A549 (cell line): ENCODE results near the gene COMT.

ENCODE experiments used
- CHD2 ChIP-seq: fragments of 150-350 bp; IDR thresholded peaks from 2 replicates; pipeline ENCODE4 v1.6.1; 2014; ENCODE audit warnings: low read length; ENCODE audit not compliant: partially characterized antibody
- CTCF ChIP-seq: fragments of >200 bp; sonication (Bioruptor Twin); formaldehyde crosslinking; IDR thresholded peaks from 3 replicates; pipeline ENCODE4 v1.5.1; 2016
- EP300 ChIP-seq, 2 experiments: fragments of >200 bp; sonication (Bioruptor Twin); formaldehyde crosslinking; IDR thresholded peaks; 2 replicates in 1 of 2; 3 replicates in 1 of 2; pipeline ENCODE4 v1.6.1; 2016 to 2017
- ESRRA ChIP-seq: fragments of 150-350 bp; IDR thresholded peaks from 2 replicates; pipeline ENCODE4 v1.6.1; 2014; ENCODE audit warnings: mild to moderate bottlenecking, low read length, borderline replicate concordance
- HDAC2 ChIP-seq: fragments of 200-600 bp; sonication (generic); IDR thresholded peaks from 2 replicates; pipeline ENCODE4 v1.6.1; 2016
- HOXB5 ChIP-seq: fragments of 250-450 bp; sonication (Bioruptor Pico); IDR thresholded peaks from 2 replicates; pipeline ENCODE4 v1.5.0; 2020; ENCODE audit warnings: mild to moderate bottlenecking, moderate library complexity
- KDM1A ChIP-seq: fragments of 200-600 bp; sonication (generic); IDR thresholded peaks from 2 replicates; pipeline ENCODE4 v1.6.1; 2016; ENCODE audit warnings: low read depth, mild to moderate bottlenecking
- MAZ ChIP-seq: fragments of 150-350 bp; IDR thresholded peaks from 2 replicates; pipeline ENCODE4 v1.6.1; 2014; ENCODE audit warnings: antibody characterized with exemption, low read depth, low read length, borderline replicate concordance
- MYC ChIP-seq: IDR thresholded peaks from 2 replicates; pipeline ENCODE4 v1.6.1; 2012; ENCODE audit warnings: mild to moderate bottlenecking, inconsistent platforms, low read length, improper control_type of control experiment, borderline replicate concordance
- PBX3 ChIP-seq: IDR thresholded peaks from 2 replicates; pipeline ENCODE4 v1.6.1; 2012
- POLR2A ChIP-seq: IDR thresholded peaks from 2 replicates; pipeline ENCODE4 v1.6.1; 2012; ENCODE audit warnings: mild to moderate bottlenecking, low read length
- SMC3 ChIP-seq: fragments of >200 bp; sonication (Bioruptor Twin); formaldehyde crosslinking; IDR thresholded peaks from 3 replicates; pipeline ENCODE4 v1.6.1; 2018; ENCODE audit warnings: inconsistent platforms
- TFCP2L1 ChIP-seq: fragments of 250-450 bp; sonication (Bioruptor Pico); IDR thresholded peaks from 2 replicates; pipeline ENCODE4 v1.5.0; 2021; ENCODE audit warnings: mild to moderate bottlenecking
- ZFP36 ChIP-seq: fragments of 450-650 bp; IDR thresholded peaks from 2 replicates; pipeline ENCODE4 v1.6.1; 2014; ENCODE audit warnings: borderline replicate concordance; ENCODE audit not compliant: partially characterized antibody

GRCh38 chr22:19940536-19941364 is 822 bp upstream of the COMT start:
- TF ChIP-seq POLR2A: no peak
- no peak for TF ChIP-seq MAZ
- no peak for TF ChIP-seq HDAC2
- no peak for TF ChIP-seq PBX3
- TF ChIP-seq CTCF: no peak
- TF ChIP-seq MYC: no peak
- TF ChIP-seq ZFP36: no peak
- no peak for TF ChIP-seq ESRRA
- TF ChIP-seq CHD2: no peak
- TF ChIP-seq TFCP2L1 (CRISPR knock-in tag): no peak
- no peak for TF ChIP-seq SMC3
- no peak for TF ChIP-seq EP300 (IDR thresholded peaks at IDR 0.05)
- TF ChIP-seq KDM1A: no peak
- no peak for TF ChIP-seq HOXB5
